NOMO-1 (cell line): ENCODE measurements around the gene USP37.
A peak's percentile ranks its signal among the peaks of the same experiment; 100 is the strongest.

ENCODE experiments used
- DNase-seq, 2 experiments: peaks; one replicate each; lab custom pipeline; 2025; ENCODE audit not compliant: unreplicated experiment in 2 of 2; lab: John Stamatoyannopoulos, UW

USP37 gene

GRCh38 chr2:218406209-218406948 lies 161.8 kb downstream of the USP37 start:
- peak; percentile 98 to 100 for DNase-seq

GRCh38 chr2:218405746-218406208 lies 162.4 kb downstream of the USP37 start:
- no peak for DNase-seq

- no peak for DNase-seq
These were observed 162.9 kb downstream of the USP37 start for GRCh38 chr2:218405086-218405745.

GRCh38 chr2:218404351-218405085 lies 163.6 kb downstream of the USP37 start:
- DNase-seq, result no peak

GRCh38 chr2:218403810-218404209 lies 164.3 kb downstream of the USP37 start:
- no peak for DNase-seq

- no peak for DNase-seq
These were observed 165.2 kb downstream of the USP37 start for GRCh38 chr2:218402911-218403411.

GRCh38 chr2:218402491-218402901 lies 165.7 kb downstream of the USP37 start:
- DNase-seq, result no peak

GRCh38 chr2:218401890-218402289 lies 166.3 kb downstream of the USP37 start:
- DNase-seq, result no peak

- no peak for DNase-seq
These were observed 166.9 kb downstream of the USP37 start for GRCh38 chr2:218400930-218401881.
